Measurements from ENCODE around the gene CDK16. TPM values are rescaled to one million over a fixed set of nuclear protein-coding genes. Genes with fewer than 3 reads are reported as not detected.

The CDK16 gene
- polyA plus RNA-seq, 3 donors: 129 to 132 (median 132) TPM

GRCh38 chrX:47201345-47201944, 17.0 kb upstream of the CDK16 start:
- DNase-seq: no peak

- DNase-seq: no peak
Observed at GRCh38 chrX:47202316-47202715, 16.2 kb upstream of the CDK16 start.

GRCh38 chrX:47202877-47203276, 15.6 kb upstream of the CDK16 start:
- no peak for DNase-seq

GRCh38 chrX:47204970-47205369, 13.5 kb upstream of the CDK16 start:
- DNase-seq: no peak

GRCh38 chrX:47206316-47206715, 12.2 kb upstream of the CDK16 start:
- no peak for DNase-seq

GRCh38 chrX:47208108-47208507, 10.4 kb upstream of the CDK16 start:
- DNase-seq: no peak

- no peak for DNase-seq
Observed at GRCh38 chrX:47209508-47210238, 8.8 kb upstream of the CDK16 start.

GRCh38 chrX:47210661-47211425, 7.6 kb upstream of the CDK16 start:
- DNase-seq: no peak

GRCh38 chrX:47212381-47213293, 5.8 kb upstream of the CDK16 start:
- DNase-seq: no peak

GRCh38 chrX:47214435-47215077, 3.9 kb upstream of the CDK16 start:
- DNase-seq: no peak

- no peak for DNase-seq
Observed at GRCh38 chrX:47215291-47215900, 3.1 kb upstream of the CDK16 start.

GRCh38 chrX:47216393-47216925, 2.0 kb upstream of the CDK16 start:
- DNase-seq: no peak

GRCh38 chrX:47217121-47217851, 1.2 kb upstream of the CDK16 start:
- DNase-seq: peak; percentile 11

GRCh38 chrX:47217852-47218279, 615 bp upstream of the CDK16 start:
- peak; percentile 99 for DNase-seq

GRCh38 chrX:47218920-47219815, 687 bp downstream of the CDK16 start:
- DNase-seq: peak; percentile 15

- DNase-seq: no peak
Observed at GRCh38 chrX:47221756-47222155, 3.3 kb downstream of the CDK16 start.

GRCh38 chrX:47222751-47223350, 4.4 kb downstream of the CDK16 start:
- DNase-seq: no peak

Measured in renal pelvis (tissue), 4 donors.